Endothelial cell of umbilical vein (primary cell): ENCODE measurements around the gene ARHGAP15. TPM values are rescaled to one million over a fixed set of nuclear protein-coding genes. Genes with fewer than 3 reads are reported as not detected.

Source experiments
- BruUV-seq: library from RNA; stranded (reverse); fragments of 400-500 nt; replicated peaks from 2 replicates; lab custom pipeline; 2021; lab: Mats Ljungman, UMichigan
- CTCF ChIA-PET: fragments of 300-600, 350-600 bp; sonication (Branson Sonifier 250); formaldehyde crosslinking; loops from one replicate; lab custom pipeline; 2021; ENCODE audit warnings: antibody characterized with exemption, inconsistent platforms; lab: Charles Lee
- POLR2A ChIA-PET: fragments of 300-600, 350-600 bp; sonication (Branson Sonifier 250); formaldehyde crosslinking; loops from one replicate; lab custom pipeline; 2021; ENCODE audit warnings: antibody characterized with exemption, inconsistent platforms; lab: Charles Lee
- DNase-seq: peaks from one replicate; pipeline ENCODE4 v3.0.0-alpha.2; 2011; ENCODE audit warnings: low read depth, low spot score
- FAIRE-seq: peaks from 2 replicates; lab custom pipeline; 2011; peaks lifted over from hg19 to GRCh38; lab: Jason Lieb, UNC
- H2AFZ ChIP-seq: 2 replicates; pipeline ENCODE4 v1.6.0; 2012; ENCODE audit warnings: low read depth, low read length, control low read depth, inconsistent platforms
- H3K27ac ChIP-seq: 2 replicates; pipeline ENCODE4 v1.5.1; 2011; ENCODE audit warnings: low read depth, mild to moderate bottlenecking, control low read depth, low read length, moderate library complexity; ENCODE audit not compliant: insufficient read depth
- H3K27me3 ChIP-seq, 2 experiments: 2 replicates each; pipeline versions ENCODE4 v1.6.0 to v1.6.1; 2011; ENCODE audit warnings: low read length in 2 of 2, mixed read lengths in 1 of 2; ENCODE audit not compliant: control insufficient read depth in 2 of 2, insufficient read depth in 2 of 2
- H3K36me3 ChIP-seq, 2 experiments: 2 replicates in 1 of 2; 3 replicates in 1 of 2; pipeline ENCODE4 v1.5.1; 2011; ENCODE audit warnings: low read length in 2 of 2, mild to moderate bottlenecking in 1 of 2, moderate library complexity in 1 of 2; ENCODE audit not compliant: control insufficient read depth in 2 of 2, insufficient read depth in 2 of 2; ENCODE audit errors: extremely low read depth in 1 of 2
- H3K4me1 ChIP-seq: 3 replicates; pipeline ENCODE4 v1.5.1; 2011; ENCODE audit warnings: mild to moderate bottlenecking, low read length; ENCODE audit not compliant: control insufficient read depth, insufficient read depth; ENCODE audit errors: extremely low read depth
- H3K4me2 ChIP-seq: 2 replicates; pipeline ENCODE4 v1.6.1; 2011; ENCODE audit warnings: low read length, control low read depth, mixed read lengths; ENCODE audit not compliant: insufficient read depth
- H3K4me3 ChIP-seq, 3 experiments: fragments of 200-600 bp in 1 of 3; sonication (generic), shearing (Covaris generic) in 1 of 3; replicated peaks in 1 of 3; 2 replicates each; pipeline ENCODE4 v1.5.1; 2011 to 2016; ENCODE audit warnings: control low read depth in 3 of 3, low read length in 3 of 3, mild to moderate bottlenecking in 2 of 3, inconsistent platforms in 1 of 3, low read depth in 1 of 3, moderate library complexity in 1 of 3; ENCODE audit not compliant: insufficient read depth in 1 of 3
- H3K79me2 ChIP-seq: 2 replicates; pipeline ENCODE4 v1.6.0; 2012; ENCODE audit warnings: low read length, inconsistent platforms; ENCODE audit not compliant: control insufficient read depth, insufficient read depth
- H3K9ac ChIP-seq: replicated peaks from 2 replicates; pipeline ENCODE3; 2011; ENCODE audit warnings: low read length, control low read depth; ENCODE audit not compliant: insufficient read depth; ENCODE audit errors: extremely low read depth
- H3K9me1 ChIP-seq: replicated peaks from 3 replicates; pipeline ENCODE4 v1.6.0; 2011; ENCODE audit warnings: mild to moderate bottlenecking, low read length; ENCODE audit not compliant: control insufficient read depth, insufficient read depth; ENCODE audit errors: extremely low read depth
- H3K9me3 ChIP-seq: replicated peaks from 2 replicates; pipeline ENCODE4 v1.5.1; 2012; ENCODE audit warnings: low read length, inconsistent platforms; ENCODE audit not compliant: control insufficient read depth, insufficient read depth
- H4K20me1 ChIP-seq: replicated peaks from 2 replicates; pipeline ENCODE3; 2011; ENCODE audit warnings: mild to moderate bottlenecking, low read length; ENCODE audit not compliant: control insufficient read depth, insufficient read depth; ENCODE audit errors: extremely low read depth
- EZH2 ChIP-seq: IDR thresholded peaks from 2 replicates; pipeline ENCODE4 v1.6.1; 2012; ENCODE audit warnings: borderline replicate concordance, low read depth, mild to moderate bottlenecking, moderate library complexity, low read length, inconsistent platforms; ENCODE audit not compliant: severe bottlenecking
- FOS ChIP-seq: IDR thresholded peaks from 2 replicates; pipeline ENCODE4 v1.6.1; 2011; ENCODE audit warnings: mild to moderate bottlenecking, low read length, moderate library complexity, borderline replicate concordance; ENCODE audit not compliant: insufficient read depth
- GATA2 ChIP-seq: IDR thresholded peaks from 2 replicates; pipeline ENCODE4 v1.7.0; 2011; ENCODE audit warnings: low read depth, mild to moderate bottlenecking, moderate library complexity, mixed read lengths, low read length; ENCODE audit not compliant: insufficient read length, insufficient read depth
- JUN ChIP-seq: IDR thresholded peaks from 2 replicates; pipeline ENCODE4 v1.6.1; 2011; ENCODE audit warnings: borderline replicate concordance, low read depth; ENCODE audit not compliant: insufficient read length, insufficient read depth
- MYC ChIP-seq: IDR thresholded peaks from one replicate; pipeline ENCODE4 v1.6.1; 2011; ENCODE audit warnings: mild to moderate bottlenecking, low read depth, low read length
- POLR2A ChIP-seq: IDR thresholded peaks from 2 replicates; pipeline ENCODE4 v1.6.1; 2012; ENCODE audit warnings: low read depth, mild to moderate bottlenecking, control low read depth, low read length
- POLR2AphosphoS5 ChIP-seq: IDR thresholded peaks from 2 replicates; pipeline ENCODE4 v1.6.1; 2012; ENCODE audit warnings: low read depth, mild to moderate bottlenecking, control low read depth, low read length, moderate library complexity; ENCODE audit not compliant: insufficient read depth
- dilution Hi-C: fragments of 300-500 bp; cut with MboI; formaldehyde crosslinking; loops from one replicate; pipeline ENCODE4 v1.15.0; 2019; ENCODE audit warnings: low sequenced_read_pairs; ENCODE audit not compliant: extremely low pct_ligation_motif_present
- intact Hi-C: fragments of 100-400 bp; cut with micrococcal nuclease; formaldehyde crosslinking; loops from one replicate; pipeline ENCODE4 v1.10.0; 2022
- polyA plus RNA-seq, 4 experiments: library from polyadenylated mRNA; depleted of rRNA in 3 of 4; stranded (reverse) in 3 of 4; unstranded in 1 of 4; fragments of >200 nt; gene quantifications; 2 replicates each; pipeline versions ENCODE4 v1.2.1 to v1.2.3, GENCODE V29; 2011 to 2012; ENCODE audit warnings: missing spikeins in 1 of 4
- total RNA-seq: library from RNA; stranded (reverse); gene quantifications from 2 replicates; pipeline ENCODE4 v1.2.3, GENCODE V29; 2021
- TF ChIP-seq, protein P1 (sequence below): IDR thresholded peaks from 2 replicates; pipeline ENCODE4 v1.6.1; 2011; ENCODE audit not compliant: insufficient read depth, insufficient read length
- TF ChIP-seq, protein P2 (sequence below), 2 donors: IDR thresholded peaks; 1 replicate in 1 of 2; 2 replicates in 1 of 2; pipeline ENCODE4 v1.5.1; 2011; ENCODE audit warnings: low read length in 2 of 2, mild to moderate bottlenecking in 2 of 2, moderate library complexity in 2 of 2, control low read depth in 1 of 2, inconsistent platforms in 1 of 2, low read depth in 1 of 2; ENCODE audit not compliant: insufficient read depth in 1 of 2; ENCODE audit errors: extremely low read depth in 1 of 2

ARHGAP15 gene
- total and polyA plus RNA-seq, 2 donors (not counting 3 experiments of a cell fraction or from before 2014, with no cell fraction given): not detected

DNA sequence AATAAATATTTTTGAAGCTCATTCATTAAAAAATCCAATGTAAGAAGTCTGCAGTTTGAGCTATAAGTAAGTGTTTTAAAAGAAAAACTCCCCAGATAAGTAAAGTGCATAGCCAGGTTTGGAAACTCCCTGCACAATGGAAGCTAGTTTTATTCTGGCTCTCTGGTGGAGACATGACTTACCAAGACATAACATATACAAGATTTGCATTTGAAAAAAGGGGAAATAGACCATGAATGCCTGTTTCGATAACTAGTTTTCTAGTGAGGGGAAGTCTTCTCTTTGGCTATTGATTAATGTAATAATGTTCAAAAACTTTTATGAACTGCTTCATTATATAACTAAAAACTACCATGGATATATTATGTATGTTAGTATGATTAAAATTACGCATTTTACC, 435.2 kb downstream of the ARHGAP15 start:
- no peak overlapping the region for H3K9ac ChIP-seq
- H3K9me1 ChIP-seq: no peaks in the 10 kb centered on the region
- ChIA-PET POLR2A (no interaction called here), CTCF (no interaction called here)
- H3K79me2 ChIP-seq: no peaks in the 10 kb centered on the region
- no peaks in the 10 kb centered on the region for H3K36me3 ChIP-seq
- BruUV-seq: no TSS peak
- H3K4me2 ChIP-seq: no peak overlapping the region
- peaks cover 3% of the 10 kb centered on the region for H3K4me1 ChIP-seq
- no peak overlapping the region for H3K27ac ChIP-seq
- no peak for TF ChIP-seq JUN
- no peak for TF ChIP-seq MYC
- TF ChIP-seq EZH2: no peak
- TF ChIP-seq, protein P1, sequence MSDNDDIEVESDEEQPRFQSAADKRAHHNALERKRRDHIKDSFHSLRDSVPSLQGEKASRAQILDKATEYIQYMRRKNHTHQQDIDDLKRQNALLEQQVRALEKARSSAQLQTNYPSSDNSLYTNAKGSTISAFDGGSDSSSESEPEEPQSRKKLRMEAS: no peak
- no peak for TF ChIP-seq GATA2
- no peak for TF ChIP-seq FOS
- TF ChIP-seq, protein P2, sequence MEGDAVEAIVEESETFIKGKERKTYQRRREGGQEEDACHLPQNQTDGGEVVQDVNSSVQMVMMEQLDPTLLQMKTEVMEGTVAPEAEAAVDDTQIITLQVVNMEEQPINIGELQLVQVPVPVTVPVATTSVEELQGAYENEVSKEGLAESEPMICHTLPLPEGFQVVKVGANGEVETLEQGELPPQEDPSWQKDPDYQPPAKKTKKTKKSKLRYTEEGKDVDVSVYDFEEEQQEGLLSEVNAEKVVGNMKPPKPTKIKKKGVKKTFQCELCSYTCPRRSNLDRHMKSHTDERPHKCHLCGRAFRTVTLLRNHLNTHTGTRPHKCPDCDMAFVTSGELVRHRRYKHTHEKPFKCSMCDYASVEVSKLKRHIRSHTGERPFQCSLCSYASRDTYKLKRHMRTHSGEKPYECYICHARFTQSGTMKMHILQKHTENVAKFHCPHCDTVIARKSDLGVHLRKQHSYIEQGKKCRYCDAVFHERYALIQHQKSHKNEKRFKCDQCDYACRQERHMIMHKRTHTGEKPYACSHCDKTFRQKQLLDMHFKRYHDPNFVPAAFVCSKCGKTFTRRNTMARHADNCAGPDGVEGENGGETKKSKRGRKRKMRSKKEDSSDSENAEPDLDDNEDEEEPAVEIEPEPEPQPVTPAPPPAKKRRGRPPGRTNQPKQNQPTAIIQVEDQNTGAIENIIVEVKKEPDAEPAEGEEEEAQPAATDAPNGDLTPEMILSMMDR (IDR thresholded peaks at IDR 0.05; ENCODE audit: extremely low read depth in 1 of 2, insufficient read depth in 1 of 2, low read depth in 1 of 2, low read length in 2 of 2): no peak
- no peak for TF ChIP-seq POLR2A
- TF ChIP-seq POLR2AphosphoS5: no peak
- FAIRE-seq (no peak), DNase-seq (no peak)
- H4K20me1 ChIP-seq: no peaks in the 10 kb centered on the region
- H3K9me3 ChIP-seq: no peaks in the 10 kb centered on the region
- no peaks in the 10 kb centered on the region for H3K27me3 ChIP-seq
- intact Hi-C loops: no loop called here
- no peak overlapping the region for H3K4me3 ChIP-seq
- dilution Hi-C loops: no loop called here
- H2AFZ ChIP-seq: no peak overlapping the region
